Karpas-422 (cell line): Measurements from ENCODE around the gene MAGI2. TPM values are rescaled to one million over a fixed set of nuclear protein-coding genes. Genes with fewer than 3 reads are reported as not detected.

Experiments used
- DNase-seq: peaks from one replicate; pipeline ENCODE4 v3.0.0-alpha.2; 2015
- H2AFZ ChIP-seq: fragments of 200-600 bp; sonication (generic); 2 replicates; pipeline ENCODE4 v1.6.1; 2014; ENCODE audit warnings: antibody characterized with exemption, low read length, mixed read lengths
- H3K27ac ChIP-seq: fragments of 200-600 bp; sonication (generic); 2 replicates; pipeline ENCODE4 v1.5.1; 2014; ENCODE audit warnings: mild to moderate bottlenecking, low read length, moderate library complexity
- H3K27me3 ChIP-seq: fragments of 200-600 bp; sonication (generic); 2 replicates; pipeline ENCODE4 v1.6.1; 2014; ENCODE audit warnings: low read length, mixed read lengths
- H3K36me3 ChIP-seq: fragments of 200-600 bp; sonication (generic); 2 replicates; pipeline ENCODE4 v1.6.1; 2014; ENCODE audit warnings: low read length, mixed read lengths; ENCODE audit not compliant: insufficient read depth
- H3K4me1 ChIP-seq: fragments of 200-600 bp; sonication (generic); 2 replicates; pipeline ENCODE4 v1.6.1; 2014; ENCODE audit warnings: mild to moderate bottlenecking, low read length, mixed read lengths
- H3K4me2 ChIP-seq: fragments of 200-600 bp; sonication (generic); 2 replicates; pipeline ENCODE4 v1.6.1; 2014; ENCODE audit warnings: low read length, low read depth, mild to moderate bottlenecking; ENCODE audit not compliant: poor library complexity, severe bottlenecking
- H3K4me3 ChIP-seq: fragments of 200-600 bp; sonication (generic); 2 replicates; pipeline ENCODE4 v1.5.1; 2014; ENCODE audit warnings: mild to moderate bottlenecking, antibody characterized with exemption, low read length, mixed read lengths
- H3K79me2 ChIP-seq: fragments of 200-600 bp; sonication (generic); 2 replicates; pipeline ENCODE4 v1.6.1; 2014; ENCODE audit warnings: mild to moderate bottlenecking, low read length, mixed read lengths
- H3K9ac ChIP-seq: fragments of 200-600 bp; sonication (generic); 2 replicates; pipeline ENCODE4 v1.6.0; 2014; ENCODE audit warnings: low read length
- H3K9me2 ChIP-seq: fragments of 200-600 bp; sonication (generic), shearing (Covaris generic); replicated peaks from 2 replicates; pipeline ENCODE4 v1.6.0; 2014; ENCODE audit warnings: mild to moderate bottlenecking, low read length, moderate library complexity; ENCODE audit not compliant: insufficient read depth
- H3K9me3 ChIP-seq: fragments of 300-700, 200-600 bp; sonication (generic); 2 replicates; pipeline ENCODE4 v1.6.1; 2014; ENCODE audit warnings: low read length, mixed read lengths
- H4K20me1 ChIP-seq: fragments of 200-600 bp; sonication (generic); 2 replicates; pipeline ENCODE4 v1.6.1; 2014; ENCODE audit warnings: mild to moderate bottlenecking, antibody characterized with exemption, low read length, low read depth; ENCODE audit not compliant: insufficient read depth
- total RNA-seq: library from RNA; depleted of rRNA; stranded (reverse); fragments of >200 nt; shearing (Covaris generic); gene quantifications from 2 replicates; pipeline ENCODE4 v1.2.3, GENCODE V29; 2014; ENCODE audit warnings: low replicate concordance

Gene MAGI2
- total RNA-seq, 1 experiment from 2014 or later, result 0.93 TPM

DNA sequence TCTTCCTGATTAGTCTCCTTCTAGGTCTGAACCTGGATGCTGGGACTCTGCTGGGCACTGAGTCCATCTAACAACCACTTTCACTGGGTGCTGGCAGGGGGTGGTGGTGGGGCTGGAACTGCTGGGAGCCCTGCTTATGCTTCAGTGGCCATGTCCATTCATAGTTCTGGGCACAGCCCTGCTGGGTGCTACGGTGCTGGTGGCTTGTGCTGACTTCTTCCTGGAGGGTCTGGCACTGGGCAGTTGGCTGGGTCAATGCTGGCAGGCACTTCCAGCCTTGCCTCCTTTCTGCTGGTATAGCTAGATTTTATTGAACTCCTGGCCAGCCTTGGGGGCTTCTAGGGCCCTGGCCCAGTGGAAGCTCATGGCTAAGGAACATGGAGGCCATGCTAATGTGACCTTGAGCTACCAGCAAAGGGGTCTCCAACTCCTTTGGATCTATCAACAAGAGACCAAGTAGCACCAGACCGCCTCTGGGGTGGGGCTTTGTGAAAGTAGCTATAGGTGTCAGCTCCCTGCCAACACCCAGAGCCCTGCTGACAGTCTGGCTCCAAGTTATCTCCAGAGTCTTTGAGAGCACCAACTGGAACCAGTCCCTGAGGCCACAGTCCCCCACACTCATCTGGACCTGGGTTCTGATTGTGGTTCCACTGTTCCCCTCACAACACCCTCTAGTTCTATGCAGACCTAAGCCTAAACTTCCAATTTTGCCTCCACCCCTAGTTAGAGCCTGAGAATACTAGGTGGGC lies 99.6 kb downstream of the MAGI2 start:
- Histone ChIP-seq H3K9me2 (no peaks in the 10 kb centered on the region), H3K9me3 (peaks cover 21% of the 10 kb centered on the region), H3K79me2 (no peaks in the 10 kb centered on the region), H4K20me1 (no peaks in the 10 kb centered on the region), H3K4me3 (no peak overlapping the region), H2AFZ (no peak overlapping the region), H3K27ac (no peak overlapping the region), H3K9ac (no peak overlapping the region), H3K36me3 (no peaks in the 10 kb centered on the region), H3K4me2 (no peak overlapping the region), H3K27me3 (no peaks in the 10 kb centered on the region), H3K4me1 (no peaks in the 10 kb centered on the region)
- no peak for DNase-seq

DNA sequence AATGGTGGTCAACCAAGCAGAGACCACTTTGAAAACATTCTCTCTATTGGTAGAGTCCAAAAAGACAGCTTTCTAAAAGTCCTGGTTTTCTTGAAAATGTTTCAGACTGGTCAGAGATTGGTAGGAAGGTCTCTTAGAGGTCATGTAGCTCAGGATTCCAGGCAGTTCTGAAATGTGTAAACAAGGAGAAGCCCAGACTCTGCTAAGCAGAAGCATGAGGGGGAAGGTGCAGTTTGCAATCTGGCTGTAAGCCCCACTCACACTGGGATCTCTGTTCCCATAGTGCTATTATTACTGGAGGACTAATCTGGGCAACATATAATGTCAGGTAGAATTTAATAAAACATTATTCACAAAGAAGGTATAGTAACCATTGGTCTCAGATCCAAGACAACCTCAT lies 101.1 kb downstream of the MAGI2 start:
- DNase-seq, result no peak
- H3K27ac ChIP-seq, result no peak overlapping the region
- no peak overlapping the region for H3K4me3 ChIP-seq
- H3K36me3 ChIP-seq, result no peaks in the 10 kb centered on the region
- no peak overlapping the region for H2AFZ ChIP-seq
- no peak overlapping the region for H3K9ac ChIP-seq
- no peak overlapping the region for H3K4me2 ChIP-seq
- no peaks in the 10 kb centered on the region for H3K4me1 ChIP-seq
- H3K9me3 ChIP-seq, result peaks cover 17% of the 10 kb centered on the region
- H3K9me2 ChIP-seq, result no peaks in the 10 kb centered on the region
- no peaks in the 10 kb centered on the region for H3K79me2 ChIP-seq
- H4K20me1 ChIP-seq, result no peaks in the 10 kb centered on the region
- no peaks in the 10 kb centered on the region for H3K27me3 ChIP-seq

DNA sequence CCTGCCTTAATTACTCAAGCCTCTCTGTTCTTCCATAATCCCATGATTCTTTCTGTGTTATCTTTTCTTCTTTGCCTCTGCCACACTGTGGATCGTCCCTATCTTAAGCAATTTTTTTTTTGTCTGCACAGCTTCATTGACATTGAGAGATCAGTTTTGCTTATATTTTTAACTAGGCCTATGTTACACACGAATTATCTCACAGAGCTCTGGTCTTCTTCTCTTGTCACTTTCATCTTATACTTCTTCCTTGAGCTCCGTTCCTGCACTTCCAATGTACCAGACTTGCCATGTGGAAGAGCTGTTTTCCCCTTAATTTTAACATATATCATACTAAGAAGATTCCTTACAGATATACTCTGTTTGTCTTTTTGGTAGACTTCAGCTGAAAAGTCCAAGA lies 106.1 kb downstream of the MAGI2 start:
- Histone ChIP-seq H2AFZ (no peak overlapping the region), H3K36me3 (no peaks in the 10 kb centered on the region), H3K27ac (no peak overlapping the region), H4K20me1 (no peaks in the 10 kb centered on the region), H3K27me3 (no peaks in the 10 kb centered on the region), H3K9me3 (peaks cover 10% of the 10 kb centered on the region), H3K4me3 (no peak overlapping the region), H3K4me1 (no peaks in the 10 kb centered on the region), H3K4me2 (no peak overlapping the region), H3K9ac (no peak overlapping the region), H3K9me2 (no peaks in the 10 kb centered on the region), H3K79me2 (no peaks in the 10 kb centered on the region)
- DNase-seq, result no peak

DNA sequence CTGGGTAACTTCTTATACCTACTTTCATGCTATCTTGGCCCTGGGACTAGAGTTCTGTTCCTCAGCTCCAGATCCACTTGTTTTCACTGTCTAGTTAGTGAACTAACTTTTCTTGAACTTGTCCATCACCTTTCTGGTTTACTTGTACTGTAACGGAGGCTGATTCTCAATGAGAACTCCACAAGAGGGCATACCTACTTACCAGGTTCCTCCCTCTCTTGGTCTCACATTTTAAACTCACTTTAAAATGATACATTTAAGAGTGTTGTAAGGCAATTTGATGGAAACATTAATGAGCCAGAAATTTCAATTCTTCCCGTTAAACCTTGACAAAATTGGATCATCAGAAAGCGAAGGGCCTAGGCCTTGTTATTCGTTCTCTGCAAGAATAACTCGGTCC lies 111.6 kb downstream of the MAGI2 start:
- Histone ChIP-seq H3K27ac (no peak overlapping the region), H3K9ac (no peak overlapping the region), H3K9me2 (no peaks in the 10 kb centered on the region), H3K79me2 (no peaks in the 10 kb centered on the region), H3K27me3 (no peaks in the 10 kb centered on the region), H3K4me3 (no peak overlapping the region), H3K4me1 (no peaks in the 10 kb centered on the region), H3K4me2 (no peak overlapping the region), H4K20me1 (no peaks in the 10 kb centered on the region), H3K36me3 (no peaks in the 10 kb centered on the region), H3K9me3 (peaks cover 27% of the 10 kb centered on the region), H2AFZ (no peak overlapping the region)
- no peak for DNase-seq

DNA sequence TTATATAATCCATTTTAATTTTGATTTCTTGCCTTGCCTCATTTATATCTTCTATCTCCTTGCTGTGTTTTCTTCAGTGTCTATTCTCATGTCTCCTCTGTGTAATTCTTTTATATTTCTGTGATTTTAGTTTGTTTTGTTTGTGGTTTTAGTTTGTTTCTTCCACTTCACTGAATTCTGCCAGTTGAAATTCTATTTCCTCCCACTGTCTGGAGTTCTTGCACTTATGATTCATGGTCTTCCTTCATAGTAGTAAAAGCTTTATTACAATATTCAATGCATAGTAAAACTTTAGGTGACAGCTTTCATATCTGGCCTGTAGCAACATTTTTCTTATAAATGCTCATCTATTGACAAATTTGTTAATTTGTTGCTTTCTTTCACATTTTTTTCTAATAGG lies 113.3 kb downstream of the MAGI2 start:
- no peak for DNase-seq
- Histone ChIP-seq H3K79me2 (no peaks in the 10 kb centered on the region), H3K27me3 (no peaks in the 10 kb centered on the region), H3K9me3 (peaks cover 22% of the 10 kb centered on the region), H3K4me3 (no peak overlapping the region), H4K20me1 (no peaks in the 10 kb centered on the region), H3K27ac (no peak overlapping the region), H3K4me1 (no peaks in the 10 kb centered on the region), H3K9ac (no peak overlapping the region), H2AFZ (no peak overlapping the region), H3K36me3 (no peaks in the 10 kb centered on the region), H3K4me2 (no peak overlapping the region), H3K9me2 (no peaks in the 10 kb centered on the region)

DNA sequence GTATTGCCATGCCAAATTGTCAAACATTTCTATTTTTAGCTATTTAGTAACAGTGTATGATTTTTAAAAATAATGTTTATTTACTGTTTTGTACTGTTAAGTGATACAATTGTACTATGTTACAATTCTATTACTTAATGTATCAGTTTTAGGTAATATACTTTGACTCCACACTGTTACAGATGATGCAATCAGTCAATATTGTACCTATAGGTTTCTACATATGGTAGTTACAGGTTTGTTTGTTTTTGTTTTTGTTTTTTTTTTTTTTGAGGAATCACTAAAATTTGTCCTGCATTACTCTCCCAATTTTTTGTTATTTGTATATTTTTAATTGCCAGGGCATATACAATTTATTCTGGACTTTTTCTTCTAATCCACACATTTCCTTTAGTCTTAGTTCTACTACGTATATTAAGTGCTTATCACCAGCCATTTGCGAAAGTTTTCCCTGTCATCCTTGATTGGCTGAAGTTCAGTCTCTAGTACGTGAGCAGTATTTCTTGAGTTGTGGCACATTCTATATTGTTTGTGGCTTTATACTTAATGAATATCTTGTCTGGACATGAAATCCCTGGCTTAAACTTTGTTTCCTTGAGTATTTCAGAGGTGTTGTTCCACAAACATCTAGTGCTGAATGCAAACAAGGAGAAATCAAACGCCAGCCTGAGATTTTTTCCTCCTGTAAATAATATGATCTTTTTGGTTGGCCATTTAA lies 114.1 kb downstream of the MAGI2 start:
- Histone ChIP-seq H3K27ac (no peak overlapping the region), H4K20me1 (no peaks in the 10 kb centered on the region), H3K4me3 (no peak overlapping the region), H3K79me2 (no peaks in the 10 kb centered on the region), H3K27me3 (no peaks in the 10 kb centered on the region), H3K36me3 (no peaks in the 10 kb centered on the region), H3K4me2 (no peak overlapping the region), H3K9me2 (no peaks in the 10 kb centered on the region), H3K9ac (no peak overlapping the region), H3K9me3 (peaks cover 26% of the 10 kb centered on the region), H3K4me1 (no peaks in the 10 kb centered on the region), H2AFZ (no peak overlapping the region)
- DNase-seq, result no peak

DNA sequence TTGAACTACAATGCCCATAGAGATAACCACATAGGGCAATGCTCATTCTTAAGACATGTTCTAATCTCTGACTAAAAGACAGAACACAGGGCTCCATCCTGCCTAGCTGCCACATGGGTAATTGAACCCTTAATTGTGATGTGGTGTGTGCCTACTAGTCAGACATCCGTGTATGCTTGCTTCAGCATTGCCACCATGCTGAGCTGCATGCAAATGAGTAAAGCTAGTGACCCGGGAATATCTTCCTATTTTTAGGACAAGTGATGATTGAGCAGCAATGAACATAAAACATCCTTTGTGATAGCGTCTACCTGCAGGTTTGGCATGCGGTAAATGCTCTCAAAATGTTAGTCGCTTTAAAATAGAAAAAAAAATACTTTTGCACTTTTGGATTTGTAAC lies 115.8 kb downstream of the MAGI2 start:
- DNase-seq, result no peak
- H3K27ac ChIP-seq, result no peak overlapping the region

DNA sequence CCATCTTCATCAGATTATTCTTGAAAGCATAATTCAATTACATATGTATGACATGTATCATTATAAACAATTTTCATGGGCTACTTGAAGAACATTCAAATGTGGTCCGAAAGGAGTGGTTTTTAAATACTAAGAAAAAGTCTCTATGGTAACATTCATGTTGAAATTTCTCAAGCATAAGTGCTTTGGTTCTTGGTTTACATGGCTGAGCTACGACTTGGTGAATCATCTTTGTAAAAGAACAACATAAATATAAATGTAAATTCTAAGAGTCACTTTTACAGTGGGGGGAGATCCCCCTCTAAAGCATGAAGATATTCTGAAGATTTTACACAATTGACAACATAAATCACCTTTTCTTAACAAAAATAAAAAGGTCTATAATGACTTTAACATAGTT lies 118.6 kb downstream of the MAGI2 start:
- Histone ChIP-seq H3K27ac (no peak overlapping the region), H3K9me3 (peaks cover 11% of the 10 kb centered on the region), H3K9me2 (no peaks in the 10 kb centered on the region), H3K9ac (no peak overlapping the region), H3K36me3 (no peaks in the 10 kb centered on the region), H3K27me3 (no peaks in the 10 kb centered on the region), H3K4me2 (no peak overlapping the region), H3K4me3 (no peak overlapping the region), H3K4me1 (no peaks in the 10 kb centered on the region), H2AFZ (no peak overlapping the region), H4K20me1 (no peaks in the 10 kb centered on the region), H3K79me2 (no peaks in the 10 kb centered on the region)
- DNase-seq, result no peak

More for the DNA sequence above, 115.8 kb downstream of the MAGI2 start:
- H3K79me2 ChIP-seq, result no peaks in the 10 kb centered on the region
- H3K9ac ChIP-seq, result no peak overlapping the region
- no peaks in the 10 kb centered on the region for H3K36me3 ChIP-seq
- no peaks in the 10 kb centered on the region for H4K20me1 ChIP-seq
- no peaks in the 10 kb centered on the region for H3K27me3 ChIP-seq
- H3K4me3 ChIP-seq, result no peak overlapping the region
- peaks cover 27% of the 10 kb centered on the region for H3K9me3 ChIP-seq
- H3K4me2 ChIP-seq, result no peak overlapping the region
- H3K4me1 ChIP-seq, result no peaks in the 10 kb centered on the region
- H3K9me2 ChIP-seq, result no peaks in the 10 kb centered on the region
- no peak overlapping the region for H2AFZ ChIP-seq
